Liver (tissue), 3 donors: ENCODE results near the gene ZGRF1.

Experiments
- CTCF ChIP-seq: fragments of 150-350 bp; IDR thresholded peaks from 2 replicates; pipeline ENCODE4 v1.5.1; 2017; ENCODE audit warnings: improper control_type of control experiment, low read depth, low read length; ENCODE audit not compliant: missing input control
- GABPA ChIP-seq, 2 donors: IDR thresholded peaks in 1 of 2; conservative IDR thresholded peaks in 1 of 2; 2 replicates each; pipeline ENCODE4 v1.6.1; 2016; ENCODE audit warnings: antibody characterized with exemption in 2 of 2, mild to moderate bottlenecking in 1 of 2, moderate library complexity in 1 of 2
- RAD21 ChIP-seq, 2 donors: IDR thresholded peaks; 2 replicates each; pipeline ENCODE4 v1.6.1; 2016; ENCODE audit warnings: antibody characterized with exemption in 2 of 2, mild to moderate bottlenecking in 2 of 2
- TAF1 ChIP-seq: conservative IDR thresholded peaks from 2 replicates; pipeline ENCODE4 v1.6.1; 2016; ENCODE audit warnings: antibody characterized with exemption, mild to moderate bottlenecking
- YY1 ChIP-seq: IDR thresholded peaks from 2 replicates; pipeline ENCODE4 v1.6.1; 2016; ENCODE audit warnings: antibody characterized with exemption, mild to moderate bottlenecking
- ZBTB33 ChIP-seq: IDR thresholded peaks from 2 replicates; pipeline ENCODE4 v1.6.1; 2016; ENCODE audit warnings: antibody characterized with exemption
- donor health status: healthy.
- donor health status: healthy.

- TF ChIP-seq CTCF (no peak), ZBTB33 (no peak), TAF1 (no peak), GABPA (IDR thresholded peaks at IDR 0.05 in 1 of 2, conservative IDR thresholded peaks at IDR 0.05 in 1 of 2) (no peak), YY1 (no peak), RAD21 (IDR thresholded peaks at IDR 0.05) (no peak)
These were observed 69.2 kb downstream of the ZGRF1 start for GRCh38 chr4:112567536-112567935.
